Prostate gland (tissue), 2 donors: ENCODE results near the gene ZBTB25. TPM values are rescaled to one million over a fixed set of nuclear protein-coding genes. Genes with fewer than 3 reads are reported as not detected.

Source experiments
- DNase-seq: peaks from one replicate; pipeline ENCODE4 v3.0.0-alpha.2; 2019; ENCODE audit warnings: low spot score
- H3K27ac ChIP-seq, 2 donors: fragments of 200-600 bp; sonication (generic); 2 replicates each; pipeline ENCODE4 v1.5.1; 2017 to 2019
- H3K27me3 ChIP-seq: fragments of 200-600 bp; sonication (generic); replicated peaks from 2 replicates; pipeline ENCODE4 v1.5.1; 2019; ENCODE audit not compliant: insufficient read depth
- H3K36me3 ChIP-seq, 2 donors: fragments of 200-600 bp; sonication (generic); 1 replicate in 1 of 2; 2 replicates in 1 of 2; pipeline versions ENCODE4 v1.5.1 to v1.8.1; 2017 to 2019
- H3K4me1 ChIP-seq: fragments of 200-600 bp; sonication (generic); replicated peaks from 2 replicates; pipeline ENCODE4 v1.5.1; 2019
- H3K4me3 ChIP-seq, 2 donors: fragments of 200-600 bp; sonication (generic); 2 replicates each; pipeline ENCODE4 v1.5.1; 2017 to 2019
- H3K9me3 ChIP-seq: fragments of 200-600 bp; sonication (generic); 2 replicates; pipeline ENCODE4 v1.5.1; 2017
- POLR2A ChIP-seq: fragments of 450-650 bp; IDR thresholded peaks from one replicate; pipeline ENCODE4 v1.6.1; 2016; ENCODE audit warnings: antibody characterized with exemption, mild to moderate bottlenecking
- POLR2AphosphoS5 ChIP-seq: sonication (generic); formaldehyde crosslinking; IDR thresholded peaks from one replicate; pipeline ENCODE4 v1.6.1; 2017; ENCODE audit warnings: antibody characterized with exemption
- WGBS: methylation state at CpG from one replicate; pipeline ENCODE4 v1.1.5; 2018; 5-methylcytosine and 5-hydroxymethylcytosine counted together
- intact Hi-C: fragments of 100-400 bp; cut with DNase I; formaldehyde crosslinking; loops from one replicate; pipeline ENCODE4 v1.14.2; 2022
- total RNA-seq, 2 donors: library from RNA; depleted of rRNA; stranded (reverse); fragments of >200 nt; gene quantifications; one replicate each; pipeline ENCODE4 v1.1.0, GENCODE V29; 2016
- TF ChIP-seq, protein P1 (sequence below), 4 experiments: fragments of 200-600 bp in 2 of 4; fragments of 450-650 bp in 2 of 4; sonication (generic) in 2 of 4; IDR thresholded peaks; 1 replicate in 3 of 4; 2 replicates in 1 of 4; pipeline ENCODE4 v1.5.1; 2016 to 2019; ENCODE audit warnings: antibody characterized with exemption in 4 of 4, mild to moderate bottlenecking in 2 of 4, moderate library complexity in 2 of 4

ZBTB25 gene
- total RNA-seq, 2 donors from 2014 or later = 10.2 to 20.2 TPM

- 68% methylated on average over 4 of the region's 4 CpGs for WGBS
- Histone ChIP-seq H3K36me3 (no peaks in the 10 kb centered on the region), H3K27ac (no peak overlapping the region), H3K4me1 (no peaks in the 10 kb centered on the region), H3K4me3 (no peak overlapping the region), H3K27me3 (no peaks in the 10 kb centered on the region), H3K9me3 (no peaks in the 10 kb centered on the region)
- DNase-seq = no peak
- TF ChIP-seq, protein P1, sequence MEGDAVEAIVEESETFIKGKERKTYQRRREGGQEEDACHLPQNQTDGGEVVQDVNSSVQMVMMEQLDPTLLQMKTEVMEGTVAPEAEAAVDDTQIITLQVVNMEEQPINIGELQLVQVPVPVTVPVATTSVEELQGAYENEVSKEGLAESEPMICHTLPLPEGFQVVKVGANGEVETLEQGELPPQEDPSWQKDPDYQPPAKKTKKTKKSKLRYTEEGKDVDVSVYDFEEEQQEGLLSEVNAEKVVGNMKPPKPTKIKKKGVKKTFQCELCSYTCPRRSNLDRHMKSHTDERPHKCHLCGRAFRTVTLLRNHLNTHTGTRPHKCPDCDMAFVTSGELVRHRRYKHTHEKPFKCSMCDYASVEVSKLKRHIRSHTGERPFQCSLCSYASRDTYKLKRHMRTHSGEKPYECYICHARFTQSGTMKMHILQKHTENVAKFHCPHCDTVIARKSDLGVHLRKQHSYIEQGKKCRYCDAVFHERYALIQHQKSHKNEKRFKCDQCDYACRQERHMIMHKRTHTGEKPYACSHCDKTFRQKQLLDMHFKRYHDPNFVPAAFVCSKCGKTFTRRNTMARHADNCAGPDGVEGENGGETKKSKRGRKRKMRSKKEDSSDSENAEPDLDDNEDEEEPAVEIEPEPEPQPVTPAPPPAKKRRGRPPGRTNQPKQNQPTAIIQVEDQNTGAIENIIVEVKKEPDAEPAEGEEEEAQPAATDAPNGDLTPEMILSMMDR (IDR thresholded peaks at IDR 0.05) = no peak
- TF ChIP-seq POLR2AphosphoS5 (no peak), POLR2A (no peak)
- intact Hi-C loops = loop anchor here (5.0 to 10.0 kb wide), 2 partner anchors 42 to 130 kb away; no protein-coding TSS in a partner anchor
Observed at GRCh38 chr14:64474698-64475097, 28.9 kb downstream of the ZBTB25 start.

GRCh38 chr14:64474041-64474440, 29.6 kb downstream of the ZBTB25 start:
- H3K9me3 ChIP-seq = no peaks in the 10 kb centered on the region
- no peak overlapping the region for H3K4me3 ChIP-seq
- no peaks in the 10 kb centered on the region for H3K4me1 ChIP-seq
- no peaks in the 10 kb centered on the region for H3K36me3 ChIP-seq
- WGBS = 33% methylated on average over 2 of the region's 2 CpGs
- DNase-seq = no peak
- H3K27me3 ChIP-seq = no peaks in the 10 kb centered on the region
- TF ChIP-seq, protein P1 (IDR thresholded peaks at IDR 0.05) = no peak
- TF ChIP-seq POLR2AphosphoS5 = no peak
- no peak for TF ChIP-seq POLR2A
- intact Hi-C loops = loop anchor here (10.0 kb wide), 1 partner anchor 129 kb away; no protein-coding TSS in a partner anchor
- no peak overlapping the region for H3K27ac ChIP-seq

DNA sequence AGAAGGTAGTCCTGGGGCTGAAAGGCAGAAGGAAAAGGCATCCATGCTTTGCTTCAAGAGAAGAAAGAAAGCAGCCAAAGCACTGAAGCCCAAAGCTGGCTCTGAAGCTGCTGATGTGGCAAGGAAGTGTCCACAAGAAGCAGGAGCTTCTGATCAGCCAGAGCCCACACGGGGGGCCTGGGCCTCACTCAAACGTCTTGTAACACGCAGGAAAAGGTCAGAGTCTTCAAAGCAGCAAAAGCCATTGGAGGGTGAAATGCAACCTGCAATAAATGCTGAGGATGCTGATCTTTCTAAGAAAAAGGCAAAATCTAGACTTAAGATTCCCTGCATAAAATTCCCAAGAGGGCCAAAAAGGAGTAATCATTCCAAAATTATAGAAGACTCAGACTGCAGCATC, 35.2 kb downstream of the ZBTB25 start:
- Histone ChIP-seq H3K36me3 (no peaks in the 10 kb centered on the region), H3K27me3 (no peaks in the 10 kb centered on the region), H3K27ac (no peak overlapping the region), H3K4me3 (no peak overlapping the region), H3K4me1 (peaks cover 4% of the 10 kb centered on the region), H3K9me3 (no peaks in the 10 kb centered on the region)
- intact Hi-C loops = no loop called here
- 78% methylated on average over 3 of the region's 3 CpGs for WGBS
- no peak for DNase-seq
- TF ChIP-seq POLR2AphosphoS5 = no peak
- TF ChIP-seq, protein P1 (IDR thresholded peaks at IDR 0.05) = no peak
- TF ChIP-seq POLR2A = no peak

- intact Hi-C loops = no loop called here
- Histone ChIP-seq H3K9me3 (no peaks in the 10 kb centered on the region), H3K36me3 (no peaks in the 10 kb centered on the region), H3K4me3 (no peak overlapping the region), H3K27me3 (no peaks in the 10 kb centered on the region), H3K27ac (no peak overlapping the region), H3K4me1 (peaks cover 4% of the 10 kb centered on the region)
- no peak for DNase-seq
- no peak for TF ChIP-seq POLR2A
- peak; percentile 4 for TF ChIP-seq POLR2AphosphoS5
Observed at GRCh38 chr14:64467566-64467965, 36.1 kb downstream of the ZBTB25 start.

DNA sequence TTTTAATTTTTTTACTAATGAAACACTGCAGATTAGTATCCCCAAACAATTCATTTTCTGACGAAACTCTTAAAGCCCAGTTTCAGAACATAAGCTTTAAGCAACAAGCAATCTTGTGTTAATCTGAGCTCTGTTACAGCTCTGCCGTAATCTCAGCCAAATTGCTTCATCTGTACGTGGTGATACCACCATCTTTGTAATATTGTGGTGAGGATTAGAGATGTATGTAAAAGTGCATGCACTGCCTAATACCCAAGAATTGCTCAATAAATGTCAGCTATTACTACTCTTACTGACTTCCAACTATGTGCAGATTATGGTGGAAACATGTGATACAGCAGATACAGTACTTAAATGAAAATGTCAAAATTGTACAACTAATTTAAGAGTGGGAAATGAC, 36.5 kb downstream of the ZBTB25 start:
- 80% methylated on average over 3 of the region's 3 CpGs for WGBS
- intact Hi-C loops = no loop called here
- TF ChIP-seq POLR2AphosphoS5 = no peak
- TF ChIP-seq, protein P1 (IDR thresholded peaks at IDR 0.05) = no peak
- TF ChIP-seq POLR2A = no peak
- DNase-seq = no peak
- no peaks in the 10 kb centered on the region for H3K36me3 ChIP-seq
- no peaks in the 10 kb centered on the region for H3K27me3 ChIP-seq
- H3K9me3 ChIP-seq = no peaks in the 10 kb centered on the region
- H3K4me3 ChIP-seq = no peak overlapping the region
- H3K4me1 ChIP-seq = peaks cover 4% of the 10 kb centered on the region
- H3K27ac ChIP-seq = no peak overlapping the region
